ENCODE measurements around the gene ARHGAP45. TPM values are rescaled to one million over a fixed set of nuclear protein-coding genes. Genes with fewer than 3 reads are reported as not detected.

Gene ARHGAP45
- total RNA-seq, 2 experiments from 2014 or later: 136 to 150 TPM

GRCh38 chr19:1032264-1032867, 34.6 kb upstream of the ARHGAP45 start:
- H3K27me3 Mint-ChIP-seq: no peaks in the 10 kb centered on the region
- intact Hi-C loops (cut with micrococcal nuclease): no loop called here
- ATAC-seq (no peak), DNase-seq (no peak)
- POLR2A ChIA-PET: interaction anchor here (1.7 to 7.7 kb wide), 4 partner anchors 9 to 34 kb away, joined by 5 to 68 read pairs (median 6); partner anchors contain the start of genes ABCA7 and RNU6-2
- no peak overlapping the region for H3K4me3 Mint-ChIP-seq
- peaks cover 2% of the 10 kb centered on the region for H3K9me3 Mint-ChIP-seq
- peaks cover 37% of the 10 kb centered on the region for H3K4me1 Mint-ChIP-seq (ENCODE audit: low read depth)
- H3K27ac Mint-ChIP-seq: no peak overlapping the region
- CTCF ChIA-PET: interaction anchor here (0.9 to 2.3 kb wide), 3 partner anchors 9 to 15 kb away, joined by 3 to 10 read pairs (median 5); no protein-coding TSS in a partner anchor
- H3K36me3 Mint-ChIP-seq (ENCODE audit: low read depth): peaks cover 37% of the 10 kb centered on the region
- TF ChIP-seq CTCF (IDR thresholded peaks at IDR 0.05): no peak

GRCh38 chr19:1035998-1036621, 30.9 kb upstream of the ARHGAP45 start:
- intact Hi-C loops (cut with micrococcal nuclease): no loop called here
- H3K4me1 Mint-ChIP-seq (ENCODE audit: low read depth): peaks cover 45% of the 10 kb centered on the region
- DNase-seq (peak; percentile 46), ATAC-seq (no peak)
- ChIA-PET POLR2A (interaction anchor here (0.6 to 1.7 kb wide), 4 partner anchors 29 to 56 kb away, joined by 3 to 4 read pairs (median 3); no protein-coding TSS in a partner anchor), CTCF (interaction anchor here (1.2 to 1.9 kb wide), 3 partner anchors 9 to 53 kb away, joined by 4 to 8 read pairs (median 4); partner anchors contain the start of gene CNN2)
- H3K27me3 Mint-ChIP-seq: no peaks in the 10 kb centered on the region
- no peak overlapping the region for H3K27ac Mint-ChIP-seq
- no peak overlapping the region for H3K4me3 Mint-ChIP-seq
- peaks cover 43% of the 10 kb centered on the region for H3K36me3 Mint-ChIP-seq (ENCODE audit: low read depth)
- peak; percentile 21 for TF ChIP-seq CTCF (IDR thresholded peaks at IDR 0.05)
- peaks cover 2% of the 10 kb centered on the region for H3K9me3 Mint-ChIP-seq

- peak; percentile 22 for DNase-seq
- H3K4me1 Mint-ChIP-seq (ENCODE audit: low read depth): peaks cover 49% of the 10 kb centered on the region
- H3K27me3 Mint-ChIP-seq: no peaks in the 10 kb centered on the region
- intact Hi-C loops (cut with micrococcal nuclease): no loop called here
- H3K9me3 Mint-ChIP-seq: peaks cover 2% of the 10 kb centered on the region
- no peak for ATAC-seq
- POLR2A ChIA-PET: interaction anchor here (0.7 to 7.1 kb wide), 10 partner anchors 9 to 203 kb away, joined by 3 to 68 read pairs (median 4); partner anchors contain the start of genes ARHGAP45, CNN2 and RNU6-2
- TF ChIP-seq CTCF (IDR thresholded peaks at IDR 0.05): no peak
- H3K27ac Mint-ChIP-seq: peak overlapping the region; percentile 70
- CTCF ChIA-PET: interaction anchor here (0.9 to 1.9 kb wide), 4 partner anchors 8 to 206 kb away, joined by 3 to 8 read pairs (median 5); partner anchors contain the start of gene CNN2
- peak overlapping the region; percentile 38 for H3K4me3 Mint-ChIP-seq
- peaks cover 36% of the 10 kb centered on the region for H3K36me3 Mint-ChIP-seq (ENCODE audit: low read depth)
These were observed 29.3 kb upstream of the ARHGAP45 start for GRCh38 chr19:1037621-1038064.

- no peak for ATAC-seq
- ChIA-PET CTCF (interaction anchor here (0.9 to 1.8 kb wide), 8 partner anchors 9 to 205 kb away, joined by 3 to 6 read pairs (median 4); partner anchors contain the start of gene WDR18), POLR2A (interaction anchor here (1.5 to 7.1 kb wide), 4 partner anchors 10 to 50 kb away, joined by 3 to 68 read pairs (median 16); partner anchors contain the start of genes ARHGAP45 and CNN2)
- Mint-ChIP-seq H3K4me1 (ENCODE audit: low read depth) (peaks cover 43% of the 10 kb centered on the region), H3K4me3 (peak overlapping the region; percentile 91), H3K9me3 (no peaks in the 10 kb centered on the region), H3K27me3 (no peaks in the 10 kb centered on the region), H3K27ac (peak overlapping the region; percentile 70), H3K36me3 (ENCODE audit: low read depth) (peaks cover 30% of the 10 kb centered on the region)
- TF ChIP-seq CTCF (IDR thresholded peaks at IDR 0.05): no peak
- DNase-seq: no peak
- intact Hi-C loops (cut with micrococcal nuclease): no loop called here
These were observed 27.9 kb upstream of the ARHGAP45 start for GRCh38 chr19:1038978-1039645.

Data from activated CD8-positive, alpha-beta T cell treated with anti-CD3 and anti-CD28 coated beads for 36 hours (primary cell).